ENCODE data around the gene FSTL4.
"Not testable (repeated sequence)": the region's sequence is repeated elsewhere in the genome, so short reads cannot be mapped to it uniquely, and the experiment has no call there.

The FSTL4 gene

GRCh38 chr5:133195250-133195649 lies 417.1 kb downstream of the FSTL4 start:
- H3K4me3 ChIP-seq (ENCODE audit: low read length), result no peak overlapping the region
- no peaks in the 10 kb centered on the region for H3K36me3 ChIP-seq (ENCODE audit: control insufficient read depth, insufficient read depth, low read length)
- H3K4me1 ChIP-seq (ENCODE audit: control insufficient read depth, insufficient read depth, low read length), result no peaks in the 10 kb centered on the region
- H3K9me3 ChIP-seq (ENCODE audit: control insufficient read depth, low read length), result no peaks in the 10 kb centered on the region
- no peaks in the 10 kb centered on the region for H3K27me3 ChIP-seq (ENCODE audit: control insufficient read depth, insufficient read depth, low read length)
- H3K9ac ChIP-seq (ENCODE audit: low read length), result no peak overlapping the region

GRCh38 chr5:133193794-133194193 lies 418.5 kb downstream of the FSTL4 start:
- no peaks in the 10 kb centered on the region for H3K9me3 ChIP-seq (ENCODE audit: control insufficient read depth, low read length)
- no peaks in the 10 kb centered on the region for H3K36me3 ChIP-seq (ENCODE audit: control insufficient read depth, insufficient read depth, low read length)
- no peaks in the 10 kb centered on the region for H3K4me1 ChIP-seq (ENCODE audit: control insufficient read depth, insufficient read depth, low read length)
- H3K4me3 ChIP-seq (ENCODE audit: low read length), result no peak overlapping the region
- no peak overlapping the region for H3K9ac ChIP-seq (ENCODE audit: low read length)
- no peaks in the 10 kb centered on the region for H3K27me3 ChIP-seq (ENCODE audit: control insufficient read depth, insufficient read depth, low read length)

DNA sequence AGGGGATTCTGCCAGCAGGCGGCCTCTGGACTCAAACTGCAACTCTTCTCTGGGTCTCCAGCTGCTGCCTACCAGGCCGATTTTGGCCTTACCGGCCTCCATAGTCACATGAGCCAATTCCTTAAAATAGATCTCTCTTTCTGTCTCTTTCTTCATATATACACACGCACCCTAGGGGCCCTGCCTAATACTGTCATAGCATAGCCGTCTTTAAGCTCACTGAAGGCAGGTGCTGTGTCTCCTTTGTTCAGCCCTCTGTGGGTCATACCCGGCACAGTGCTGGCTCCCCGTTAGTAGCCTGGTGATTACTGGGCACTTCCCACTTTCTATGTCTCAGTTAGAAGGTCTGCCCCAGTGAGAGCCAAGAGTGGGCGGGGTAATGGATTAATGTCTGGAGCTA lies 419.6 kb downstream of the FSTL4 start:
- no peaks in the 10 kb centered on the region for H3K27me3 ChIP-seq (ENCODE audit: control insufficient read depth, insufficient read depth, low read length)
- no peak overlapping the region for H3K4me3 ChIP-seq (ENCODE audit: low read length)
- H3K36me3 ChIP-seq (ENCODE audit: control insufficient read depth, insufficient read depth, low read length), result no peaks in the 10 kb centered on the region
- no peaks in the 10 kb centered on the region for H3K4me1 ChIP-seq (ENCODE audit: control insufficient read depth, insufficient read depth, low read length)
- H3K9ac ChIP-seq (ENCODE audit: low read length), result no peak overlapping the region
- H3K9me3 ChIP-seq (ENCODE audit: control insufficient read depth, low read length), result no peaks in the 10 kb centered on the region

DNA sequence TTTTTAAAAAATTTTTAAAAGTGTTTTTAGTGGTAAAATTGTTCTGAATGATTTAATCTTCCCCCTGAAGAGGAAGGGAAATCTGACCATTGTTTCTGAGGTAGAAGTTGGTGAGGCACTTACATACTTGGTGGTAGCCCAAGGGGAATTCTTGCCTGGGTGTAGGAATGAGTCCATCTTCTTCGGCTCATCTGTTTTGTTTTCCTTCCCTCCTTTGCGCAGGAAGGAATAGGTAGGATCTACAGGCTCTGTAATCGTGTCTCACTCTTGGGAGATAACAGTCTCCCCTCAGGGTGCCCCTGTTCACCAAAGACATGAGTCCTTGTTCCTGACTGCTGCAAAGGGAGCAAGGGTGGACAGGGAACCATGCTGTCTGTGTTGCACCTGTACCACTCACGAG lies 422.5 kb downstream of the FSTL4 start:
- Histone ChIP-seq H3K9me3 (ENCODE audit: control insufficient read depth, low read length) (no peaks in the 10 kb centered on the region), H3K27me3 (ENCODE audit: control insufficient read depth, insufficient read depth, low read length) (no peaks in the 10 kb centered on the region), H3K4me3 (ENCODE audit: low read length) (no peak overlapping the region), H3K36me3 (ENCODE audit: control insufficient read depth, insufficient read depth, low read length) (no peaks in the 10 kb centered on the region), H3K9ac (ENCODE audit: low read length) (no peak overlapping the region), H3K4me1 (ENCODE audit: control insufficient read depth, insufficient read depth, low read length) (no peaks in the 10 kb centered on the region)

- Histone ChIP-seq H3K9ac (ENCODE audit: low read length) (no peak overlapping the region), H3K27me3 (ENCODE audit: control insufficient read depth, insufficient read depth, low read length) (no peaks in the 10 kb centered on the region), H3K36me3 (ENCODE audit: control insufficient read depth, insufficient read depth, low read length) (no peaks in the 10 kb centered on the region), H3K4me1 (ENCODE audit: control insufficient read depth, insufficient read depth, low read length) (no peaks in the 10 kb centered on the region), H3K4me3 (ENCODE audit: low read length) (no peak overlapping the region), H3K9me3 (ENCODE audit: control insufficient read depth, low read length) (no peaks in the 10 kb centered on the region)
Observed at GRCh38 chr5:133179405-133179804, 432.9 kb downstream of the FSTL4 start.

- not testable (repeated sequence) for H3K4me3 ChIP-seq (ENCODE audit: low read length)
Observed at GRCh38 chr5:133170756-133171387, 441.5 kb downstream of the FSTL4 start.

DNA sequence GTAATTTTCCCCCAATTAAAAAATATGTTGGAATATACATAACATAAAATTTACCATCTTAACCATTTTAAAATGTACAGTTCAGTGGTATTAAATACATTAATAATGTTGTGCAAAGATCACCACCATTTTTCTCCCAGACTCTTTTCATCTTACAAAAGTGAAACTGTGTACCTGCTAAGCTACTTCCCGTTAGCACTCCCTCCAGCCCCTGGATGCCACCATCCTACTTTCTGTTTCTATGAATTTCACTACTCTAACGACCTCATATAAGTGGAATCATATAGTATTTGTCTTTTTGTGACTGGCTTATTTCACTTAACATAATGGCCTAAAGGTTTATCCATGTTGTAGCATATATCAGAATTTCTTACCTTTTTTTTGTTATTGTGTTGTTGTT lies 447.6 kb downstream of the FSTL4 start:
- peaks cover 15% of the 10 kb centered on the region for H3K4me1 ChIP-seq (ENCODE audit: control insufficient read depth, insufficient read depth, low read length)
- H3K9ac ChIP-seq (ENCODE audit: low read length), result no peak overlapping the region
- H3K9me3 ChIP-seq (ENCODE audit: control insufficient read depth, low read length), result no peaks in the 10 kb centered on the region
- H3K36me3 ChIP-seq (ENCODE audit: control insufficient read depth, insufficient read depth, low read length), result no peaks in the 10 kb centered on the region
- no peaks in the 10 kb centered on the region for H3K27me3 ChIP-seq (ENCODE audit: control insufficient read depth, insufficient read depth, low read length)
- H3K4me3 ChIP-seq (ENCODE audit: low read length), result no peak overlapping the region

More at GRCh38 chr5:133170756-133171387, 441.5 kb downstream of the FSTL4 start:
- H3K36me3 ChIP-seq (ENCODE audit: control insufficient read depth, insufficient read depth, low read length); H3K9ac ChIP-seq (ENCODE audit: low read length); H3K9me3 ChIP-seq (ENCODE audit: control insufficient read depth, low read length); H3K4me1 ChIP-seq (ENCODE audit: control insufficient read depth, insufficient read depth, low read length); H3K27me3 ChIP-seq (ENCODE audit: control insufficient read depth, insufficient read depth, low read length): not testable (repeated sequence)

GRCh38 chr5:133163839-133164238 lies 448.5 kb downstream of the FSTL4 start:
- Histone ChIP-seq H3K9me3 (ENCODE audit: control insufficient read depth, low read length) (no peaks in the 10 kb centered on the region), H3K27me3 (ENCODE audit: control insufficient read depth, insufficient read depth, low read length) (no peaks in the 10 kb centered on the region)

GRCh38 chr5:133159543-133159942 lies 452.8 kb downstream of the FSTL4 start:
- H3K4me1 ChIP-seq (ENCODE audit: control insufficient read depth, insufficient read depth, low read length), result peaks cover 29% of the 10 kb centered on the region

More at GRCh38 chr5:133163839-133164238, 448.5 kb downstream of the FSTL4 start:
- peaks cover 15% of the 10 kb centered on the region for H3K4me1 ChIP-seq (ENCODE audit: control insufficient read depth, insufficient read depth, low read length)
- no peaks in the 10 kb centered on the region for H3K36me3 ChIP-seq (ENCODE audit: control insufficient read depth, insufficient read depth, low read length)
- no peak overlapping the region for H3K9ac ChIP-seq (ENCODE audit: low read length)
- H3K4me3 ChIP-seq (ENCODE audit: low read length), result no peak overlapping the region

DNA sequence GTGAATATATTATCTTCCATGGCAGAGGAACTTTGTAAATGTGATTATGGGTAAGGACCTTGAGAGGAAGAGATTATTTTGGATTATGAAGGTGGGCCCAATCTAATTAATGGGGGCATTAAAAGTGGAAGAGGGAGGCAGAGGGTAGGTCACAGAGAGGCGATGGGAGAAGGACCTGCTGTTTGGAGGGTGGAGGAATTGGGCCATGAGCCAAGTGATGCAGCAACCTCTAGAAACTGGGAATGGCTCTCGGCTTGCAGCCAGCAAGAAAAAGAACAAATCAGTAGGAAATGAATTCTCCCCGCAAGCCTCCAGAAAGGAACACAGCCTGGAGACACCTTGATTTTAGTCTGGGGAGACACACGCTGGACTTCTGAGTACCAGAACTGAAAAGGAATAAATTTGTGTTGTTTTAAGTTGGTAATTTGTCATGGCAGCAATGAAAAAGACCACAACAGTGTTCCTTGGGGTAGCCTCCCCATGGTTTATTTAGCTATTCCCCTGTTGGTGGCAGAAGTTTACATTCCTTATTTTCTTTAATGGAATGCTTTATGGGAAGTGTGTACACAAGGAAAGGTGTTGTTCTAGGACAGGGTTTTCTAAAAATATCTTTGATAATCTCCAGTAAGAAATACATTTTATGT lies 456.9 kb downstream of the FSTL4 start:
- no peaks in the 10 kb centered on the region for H3K27me3 ChIP-seq (ENCODE audit: control insufficient read depth, insufficient read depth, low read length)
- peaks cover 14% of the 10 kb centered on the region for H3K4me1 ChIP-seq (ENCODE audit: control insufficient read depth, insufficient read depth, low read length)
- no peaks in the 10 kb centered on the region for H3K36me3 ChIP-seq (ENCODE audit: control insufficient read depth, insufficient read depth, low read length)
- H3K4me3 ChIP-seq (ENCODE audit: low read length), result no peak overlapping the region
- no peaks in the 10 kb centered on the region for H3K9me3 ChIP-seq (ENCODE audit: control insufficient read depth, low read length)
- no peak overlapping the region for H3K9ac ChIP-seq (ENCODE audit: low read length)

More at GRCh38 chr5:133159543-133159942, 452.8 kb downstream of the FSTL4 start:
- Histone ChIP-seq H3K36me3 (ENCODE audit: control insufficient read depth, insufficient read depth, low read length) (no peaks in the 10 kb centered on the region), H3K9me3 (ENCODE audit: control insufficient read depth, low read length) (no peaks in the 10 kb centered on the region), H3K9ac (ENCODE audit: low read length) (no peak overlapping the region), H3K4me3 (ENCODE audit: low read length) (no peak overlapping the region), H3K27me3 (ENCODE audit: control insufficient read depth, insufficient read depth, low read length) (no peaks in the 10 kb centered on the region)

- H3K4me1 ChIP-seq (ENCODE audit: control insufficient read depth, insufficient read depth, low read length), result peaks cover 14% of the 10 kb centered on the region
- no peaks in the 10 kb centered on the region for H3K27me3 ChIP-seq (ENCODE audit: control insufficient read depth, insufficient read depth, low read length)
Observed at GRCh38 chr5:133154274-133155075, 457.9 kb downstream of the FSTL4 start.

DNA sequence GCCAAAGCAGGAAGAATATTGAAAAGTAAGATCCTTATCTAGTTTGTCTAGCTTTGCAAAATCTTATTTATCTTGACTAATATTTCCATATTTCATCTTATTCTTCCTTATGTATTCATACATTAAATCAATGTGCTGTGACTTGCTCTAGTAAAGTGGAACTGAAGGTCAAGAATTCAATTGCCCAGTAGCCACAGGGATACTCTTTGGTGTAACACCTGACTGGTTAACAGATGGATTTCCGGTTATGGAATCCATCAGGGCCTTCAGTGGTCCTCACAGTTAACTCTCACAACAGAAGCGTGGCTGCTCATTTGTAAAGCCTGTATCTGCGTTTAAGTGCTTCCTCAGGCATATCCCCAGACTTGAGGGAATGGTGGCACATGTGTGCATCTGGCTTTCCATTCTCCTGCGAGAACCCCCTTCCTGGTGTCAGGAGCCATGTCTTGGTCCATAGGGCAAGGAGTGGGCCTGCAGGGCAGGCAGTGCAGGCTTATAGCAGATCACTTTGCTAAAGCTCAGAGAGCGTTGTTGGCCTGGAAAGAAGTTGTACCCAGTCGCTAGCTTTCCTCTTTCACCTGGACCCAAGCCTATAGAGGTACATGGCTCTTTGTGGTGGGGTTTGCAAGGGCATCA lies 461.3 kb downstream of the FSTL4 start:
- no peaks in the 10 kb centered on the region for H3K36me3 ChIP-seq (ENCODE audit: control insufficient read depth, insufficient read depth, low read length)
- H3K4me1 ChIP-seq (ENCODE audit: control insufficient read depth, insufficient read depth, low read length), result peaks cover 10% of the 10 kb centered on the region
- H3K4me3 ChIP-seq (ENCODE audit: low read length), result no peak overlapping the region
- no peaks in the 10 kb centered on the region for H3K27me3 ChIP-seq (ENCODE audit: control insufficient read depth, insufficient read depth, low read length)
- no peak overlapping the region for H3K9ac ChIP-seq (ENCODE audit: low read length)
- H3K9me3 ChIP-seq (ENCODE audit: control insufficient read depth, low read length), result no peaks in the 10 kb centered on the region

More at GRCh38 chr5:133154274-133155075, 457.9 kb downstream of the FSTL4 start:
- no peaks in the 10 kb centered on the region for H3K36me3 ChIP-seq (ENCODE audit: control insufficient read depth, insufficient read depth, low read length)
- no peak overlapping the region for H3K4me3 ChIP-seq (ENCODE audit: low read length)
- H3K9ac ChIP-seq (ENCODE audit: low read length), result no peak overlapping the region
- no peaks in the 10 kb centered on the region for H3K9me3 ChIP-seq (ENCODE audit: control insufficient read depth, low read length)

Measured in mucosa of stomach (tissue), 1 donor.